ENCODE results near the gene ZNF19.

ZNF19 gene

DNA sequence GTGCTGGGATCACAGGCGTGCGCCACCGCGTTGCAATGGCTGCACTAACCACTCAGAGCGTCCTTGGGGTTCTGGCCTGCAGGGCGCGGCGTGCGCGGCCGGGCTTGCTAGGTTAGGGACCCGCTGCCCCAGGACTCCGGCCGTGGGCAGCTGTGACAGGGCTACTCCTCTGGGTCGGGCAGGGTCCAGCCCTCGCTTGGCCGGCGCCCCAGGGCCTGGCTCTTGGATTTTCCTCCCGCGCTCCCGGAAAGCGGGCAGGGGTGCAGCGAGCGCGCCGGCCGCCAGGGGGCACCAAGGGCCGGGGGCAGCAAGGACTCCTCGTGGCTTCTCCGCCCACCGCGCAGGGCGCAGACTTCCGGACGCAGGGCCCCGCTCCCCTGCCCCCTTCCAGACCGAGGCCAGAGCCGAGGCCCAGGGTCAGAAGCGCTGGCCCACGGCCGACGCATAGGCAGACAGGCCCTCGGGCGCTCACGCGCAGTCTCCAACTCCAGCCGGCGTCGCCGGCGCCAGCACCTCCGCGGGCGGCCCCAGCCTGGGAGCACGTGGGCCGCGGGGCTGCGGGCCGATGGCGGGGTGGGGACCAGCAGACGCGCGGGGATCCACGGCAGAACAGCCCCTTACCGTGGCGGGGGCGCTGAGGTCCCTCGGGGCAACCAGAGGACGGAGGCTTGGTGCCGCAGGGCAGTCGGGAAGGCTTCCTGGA is 47.6 kb downstream of the ZNF19 start:
- no peak for DNase-seq (ENCODE audit: low read depth, low spot score)

- no peak for DNase-seq (ENCODE audit: low read depth, low spot score)
These were observed 48.3 kb downstream of the ZNF19 start for GRCh38 chr16:71440669-71441347.

DNA sequence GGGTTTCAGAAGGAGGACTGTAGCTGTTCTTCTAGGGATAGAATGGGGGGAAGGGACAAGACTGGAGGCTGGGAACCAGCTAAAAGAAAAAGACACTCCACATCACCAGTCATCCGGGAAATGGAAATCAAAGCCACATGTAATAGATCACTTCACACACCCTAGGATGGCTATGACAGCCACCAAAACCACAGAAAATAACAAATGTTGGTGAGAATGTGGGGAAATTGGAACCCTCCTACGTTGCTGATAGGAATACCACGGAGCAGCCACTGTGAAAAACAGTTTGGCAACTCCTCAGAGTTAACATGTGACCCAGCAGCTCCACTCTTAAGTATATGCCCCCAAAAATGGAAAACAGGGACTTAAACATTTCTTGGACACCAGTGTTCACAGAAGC is 49.6 kb downstream of the ZNF19 start:
- DNase-seq (ENCODE audit: low read depth, low spot score): no peak

GRCh38 chr16:71436473-71436872 is 52.7 kb downstream of the ZNF19 start:
- no peak for DNase-seq (ENCODE audit: low read depth, low spot score)

DNA sequence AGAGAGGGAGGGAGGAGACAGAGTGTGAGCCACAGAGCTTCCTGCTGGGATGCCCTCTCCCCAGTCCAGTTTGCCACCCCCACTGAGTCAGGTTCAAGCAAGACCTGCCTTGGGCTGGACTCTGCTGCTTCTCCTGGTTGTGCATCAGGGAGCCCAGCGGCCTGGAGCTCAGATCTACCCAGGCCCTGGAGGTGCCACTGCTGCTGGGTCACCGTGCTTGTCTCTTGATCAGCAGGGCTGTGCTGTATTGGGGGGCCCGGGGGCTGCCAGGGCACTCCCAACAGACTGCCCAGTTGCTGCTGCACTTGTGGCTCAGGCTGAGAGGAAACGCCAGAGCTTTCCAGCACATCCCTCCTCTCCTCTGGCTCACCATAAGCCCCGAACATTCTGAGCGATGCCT is 56.2 kb downstream of the ZNF19 start:
- no peak for DNase-seq (ENCODE audit: low read depth, low spot score)

- no peak for DNase-seq (ENCODE audit: low read depth, low spot score)
These were observed 57.1 kb downstream of the ZNF19 start for GRCh38 chr16:71431991-71432390.

- no peak for DNase-seq (ENCODE audit: low read depth, low spot score)
These were observed 57.9 kb downstream of the ZNF19 start for GRCh38 chr16:71431176-71431575.

DNA sequence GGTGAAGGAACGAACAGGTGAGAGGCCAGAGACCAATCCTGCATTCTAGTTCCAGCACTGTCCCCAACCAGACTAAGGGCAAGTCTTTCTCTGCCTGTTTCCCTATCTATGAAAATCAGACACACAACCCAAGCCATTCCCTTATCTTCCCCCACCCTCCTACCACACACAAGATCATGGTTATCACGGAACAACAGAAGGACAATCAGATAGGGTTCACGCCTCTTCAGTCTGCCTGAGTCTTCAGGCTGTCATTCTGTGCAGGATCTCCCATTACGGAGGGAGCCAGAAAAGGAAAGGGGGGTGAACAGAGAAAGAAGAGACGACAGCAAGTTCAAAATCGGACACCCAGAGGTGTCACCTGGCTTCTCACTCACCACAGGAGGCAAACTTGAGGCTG is 58.4 kb downstream of the ZNF19 start:
- no peak for DNase-seq (ENCODE audit: low read depth, low spot score)

GRCh38 chr16:71429581-71429980 is 59.5 kb downstream of the ZNF19 start:
- no peak for DNase-seq (ENCODE audit: low read depth, low spot score)

DNA sequence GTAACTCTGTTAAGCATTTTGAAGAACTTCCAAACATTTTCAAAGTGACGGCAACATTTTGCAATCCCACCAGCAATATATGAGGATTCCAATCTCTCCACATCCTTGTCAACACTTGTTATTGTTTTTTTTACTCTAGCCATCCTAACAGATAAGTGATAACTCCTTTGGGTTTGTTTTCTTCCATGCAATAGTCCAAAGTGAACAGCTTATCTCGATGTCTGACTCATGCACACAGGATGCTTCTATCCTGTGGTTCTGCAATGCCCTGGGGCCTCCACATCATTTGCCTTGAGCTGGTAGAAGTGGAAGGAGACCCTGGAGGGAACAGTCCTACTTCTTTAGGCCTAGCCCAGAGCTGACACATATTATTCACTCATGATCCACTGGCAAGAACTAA is 60.2 kb downstream of the ZNF19 start:
- no peak for DNase-seq (ENCODE audit: low read depth, low spot score)

- DNase-seq (ENCODE audit: low read depth, low spot score): no peak
These were observed 60.7 kb downstream of the ZNF19 start for GRCh38 chr16:71428385-71428784.

DNA sequence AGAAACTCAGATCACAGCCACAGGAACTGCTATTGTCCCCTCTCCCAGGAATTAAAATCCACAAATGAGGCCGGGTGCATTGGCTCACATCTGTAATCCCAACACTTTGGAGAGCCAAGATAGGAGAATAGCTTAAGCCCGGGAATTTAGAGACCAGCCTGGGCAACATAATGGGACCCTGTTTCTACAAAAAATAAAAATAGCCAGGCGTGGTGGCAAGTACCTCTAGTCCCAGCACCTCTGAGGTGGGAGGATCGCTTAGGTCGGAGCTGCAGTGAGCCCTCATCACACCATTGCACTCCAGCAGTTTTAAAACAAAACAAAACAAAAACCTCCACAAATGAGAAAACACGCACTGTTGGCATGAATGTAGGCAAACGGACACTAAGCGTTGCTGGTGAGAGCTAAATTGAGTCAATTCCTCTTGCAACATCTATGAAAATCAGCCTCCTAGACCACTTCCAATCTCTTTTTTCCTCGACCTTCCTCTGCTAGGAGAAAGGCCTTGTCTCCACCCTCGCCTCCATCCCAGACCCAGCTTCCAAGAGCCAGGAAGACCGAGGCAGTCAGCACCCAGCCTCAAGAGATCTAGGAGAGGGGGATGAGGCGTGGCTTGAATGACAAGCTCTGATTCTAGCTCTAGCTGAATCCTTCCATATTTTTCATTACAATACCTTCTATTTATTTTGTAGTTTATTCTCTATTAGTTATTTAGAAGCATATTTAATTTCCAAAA is 62.1 kb downstream of the ZNF19 start:
- DNase-seq (ENCODE audit: low read depth, low spot score): no peak

DNA sequence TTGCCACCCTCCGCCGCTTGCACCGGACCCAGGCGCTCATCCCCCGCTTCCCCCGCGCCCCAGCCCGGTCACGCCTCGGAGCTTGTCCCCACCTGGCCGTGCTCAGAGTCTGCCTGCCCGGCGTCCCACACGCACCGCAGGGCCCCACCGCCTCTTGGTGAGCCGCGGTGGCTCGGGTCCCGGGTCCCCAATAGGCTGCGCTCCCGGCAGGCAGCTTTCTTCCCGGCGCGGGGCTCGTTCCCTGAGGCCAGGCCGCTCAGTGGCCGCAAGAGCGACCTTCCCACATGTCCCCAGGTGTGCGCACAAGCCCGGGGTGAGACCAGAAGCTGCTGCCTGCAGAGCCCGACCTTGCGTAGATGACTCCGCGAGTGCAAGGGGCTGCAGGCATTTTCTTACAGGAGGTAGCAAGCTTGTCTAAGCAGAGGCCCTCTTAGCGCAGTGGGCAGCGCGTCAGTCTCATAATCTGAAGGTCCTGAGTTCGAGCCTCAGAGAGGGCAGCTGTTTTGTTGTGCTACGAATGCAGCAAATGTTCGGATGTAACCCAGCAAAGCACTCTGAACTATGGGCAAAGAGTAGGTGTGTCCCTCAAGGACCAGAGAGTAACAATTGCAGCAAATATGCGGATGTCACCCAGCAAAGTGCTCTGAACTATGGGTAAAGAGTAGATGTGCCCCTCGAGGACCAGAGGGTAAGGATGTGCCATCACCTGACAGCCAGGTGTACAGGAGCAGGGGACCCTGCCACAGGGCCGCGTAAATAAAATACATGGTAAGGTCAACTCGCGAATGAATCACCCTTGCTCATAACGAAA is 62.9 kb downstream of the ZNF19 start:
- DNase-seq (ENCODE audit: low read depth, low spot score): peak; percentile 99

GRCh38 chr16:71425746-71426068 is 63.4 kb downstream of the ZNF19 start:
- no peak for DNase-seq (ENCODE audit: low read depth, low spot score)

- no peak for DNase-seq (ENCODE audit: low read depth, low spot score)
These were observed 64.5 kb downstream of the ZNF19 start for GRCh38 chr16:71424626-71425025.

DNA sequence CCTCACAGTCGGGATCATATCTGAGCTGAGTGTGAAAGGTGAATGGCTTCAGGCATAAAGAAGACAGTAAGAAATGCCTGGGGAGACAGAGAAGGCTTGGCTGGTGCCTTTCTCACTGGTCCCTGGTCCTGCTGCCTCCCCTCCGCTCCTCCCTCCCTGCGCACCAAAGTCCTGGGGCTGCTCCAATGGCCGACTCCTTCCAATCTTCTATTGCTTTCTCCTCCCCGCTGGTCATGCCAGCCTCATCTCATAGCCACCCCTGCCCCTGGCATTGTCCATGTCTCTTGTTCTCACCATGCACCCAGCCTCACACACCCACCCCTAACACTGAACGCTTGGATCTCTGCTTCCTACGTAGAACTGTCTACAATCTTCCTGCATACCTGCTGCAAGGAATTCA is 65.3 kb downstream of the ZNF19 start:
- no peak for DNase-seq (ENCODE audit: low read depth, low spot score)
